Epithelial cell of prostate (primary cell): ENCODE measurements around the gene PIR.

ENCODE experiments used
- DNase-seq: peaks from one replicate; pipeline ENCODE4 v3.0.0-alpha.2; 2011; ENCODE audit warnings: low read depth, low spot score
- H3K27ac ChIP-seq: fragments of 450-650 bp; 2 replicates; pipeline ENCODE4 v1.5.1; 2017; ENCODE audit warnings: mild to moderate bottlenecking

PIR gene

GRCh38 chrX:15495801-15496200, 2.7 kb upstream of the PIR start:
- H3K27ac ChIP-seq = no peak overlapping the region
- DNase-seq = no peak

DNA sequence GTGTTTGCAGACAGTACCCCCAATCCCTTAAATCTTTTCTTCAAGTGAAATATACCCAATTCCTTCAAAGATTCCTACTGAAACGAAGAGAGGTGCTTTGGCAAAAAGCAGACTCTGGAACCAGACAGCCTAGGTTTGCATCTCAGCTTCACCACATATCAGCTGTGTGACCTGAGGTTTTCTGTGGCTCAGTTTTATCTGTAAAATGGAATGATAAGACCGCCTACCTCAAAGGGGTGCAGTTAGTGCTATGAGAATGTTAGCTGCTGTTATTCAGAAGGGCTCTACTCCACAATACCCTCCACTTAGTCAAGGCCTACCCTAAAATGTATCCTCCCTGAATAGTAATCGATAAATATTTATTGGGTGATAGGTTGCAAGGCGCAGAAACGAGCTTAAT, 664 bp downstream of the PIR start:
- DNase-seq = no peak
- H3K27ac ChIP-seq = peak overlapping the region; percentile 56

DNA sequence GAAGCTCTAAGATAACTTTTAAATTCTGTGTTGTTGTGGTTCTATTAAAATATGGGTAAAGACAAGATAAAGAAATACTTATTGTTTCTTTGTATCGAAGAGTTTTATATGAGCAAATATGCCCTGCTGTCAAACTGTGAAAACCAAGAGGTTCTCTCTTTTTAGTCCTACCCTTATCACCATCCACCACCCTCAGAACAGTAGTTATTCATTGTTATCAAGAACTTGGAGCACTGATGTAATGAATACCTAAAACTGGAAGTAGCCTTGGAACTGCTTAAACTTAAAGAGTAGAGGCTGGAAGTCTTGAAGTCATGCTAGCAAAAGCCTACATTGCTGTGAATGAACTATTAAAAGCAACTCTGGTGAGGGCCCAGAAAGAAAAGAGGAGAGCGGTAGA, 9.2 kb downstream of the PIR start:
- no peak overlapping the region for H3K27ac ChIP-seq
- DNase-seq = no peak

DNA sequence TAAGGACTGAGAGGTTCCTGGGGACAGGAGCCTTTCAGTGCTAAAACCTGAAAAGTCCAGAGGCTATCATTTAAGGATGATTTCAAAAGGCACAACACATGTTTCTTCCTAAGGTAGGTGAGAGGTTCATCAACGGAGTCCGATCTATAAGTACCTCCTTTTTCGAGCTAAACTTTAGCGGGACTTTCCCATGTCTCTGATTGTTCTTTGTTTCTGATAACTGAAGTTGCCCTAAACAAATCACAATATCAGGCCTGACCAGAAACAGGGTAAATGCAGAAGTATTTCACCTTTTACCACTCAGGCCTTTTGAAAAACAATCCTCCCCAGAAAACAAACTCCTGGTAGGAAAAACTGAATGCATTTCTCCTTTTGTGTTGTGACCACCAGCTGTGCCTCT, 17.6 kb downstream of the PIR start:
- peak overlapping the region; percentile 87 for H3K27ac ChIP-seq
- DNase-seq = no peak

- H3K27ac ChIP-seq = peak overlapping the region; percentile 87
Measured at GRCh38 chrX:15475021-15475420, 18.1 kb downstream of the PIR start.

DNA sequence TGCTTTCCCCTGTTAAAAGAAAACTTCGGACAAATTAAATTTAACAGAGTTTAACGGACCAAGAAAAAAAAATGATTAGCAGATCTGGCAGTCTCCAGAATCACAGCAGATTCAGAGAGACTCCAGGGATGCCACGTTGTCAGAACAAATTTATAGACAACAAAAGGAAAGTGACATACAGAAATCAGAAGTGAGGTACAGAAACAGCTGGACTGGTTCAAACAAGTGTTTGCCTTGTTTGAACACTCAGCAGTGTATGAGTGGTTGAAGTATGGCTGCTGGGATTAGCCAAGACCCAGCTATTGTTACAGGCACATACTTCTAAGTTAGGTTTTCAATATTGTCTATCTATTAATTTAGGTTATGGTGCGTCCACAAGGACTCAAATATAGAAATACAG, 19.1 kb downstream of the PIR start:
- DNase-seq = no peak
- H3K27ac ChIP-seq = peak overlapping the region; percentile 87

More at GRCh38 chrX:15475021-15475420, 18.1 kb downstream of the PIR start:
- DNase-seq = peak; percentile 83

GRCh38 chrX:15472531-15472930, 20.6 kb downstream of the PIR start:
- H3K27ac ChIP-seq = peak overlapping the region; percentile 27
- DNase-seq = no peak

DNA sequence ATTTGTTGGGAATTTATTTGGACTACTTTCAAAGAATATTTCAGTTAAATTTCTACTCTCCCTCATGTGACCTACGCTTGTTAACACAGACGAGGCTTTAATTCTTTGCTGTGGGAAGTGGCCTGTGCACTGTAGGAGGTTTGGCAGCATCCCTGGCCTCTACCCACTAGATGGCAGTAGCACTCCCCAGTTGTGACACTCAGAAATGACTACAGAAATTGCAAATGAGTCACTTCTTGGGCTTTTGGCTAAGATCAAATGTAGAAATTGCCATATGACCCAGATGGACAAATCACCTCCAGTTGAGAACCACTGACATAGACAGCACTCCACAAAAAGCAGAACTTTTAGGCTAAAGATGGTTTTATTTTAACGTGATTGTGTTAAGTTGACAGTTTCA, 22.1 kb downstream of the PIR start:
- no peak overlapping the region for H3K27ac ChIP-seq
- DNase-seq = no peak

GRCh38 chrX:15469613-15470012, 23.5 kb downstream of the PIR start:
- DNase-seq = no peak
- H3K27ac ChIP-seq = no peak overlapping the region

- no peak overlapping the region for H3K27ac ChIP-seq
- DNase-seq = peak; percentile 61
Measured at GRCh38 chrX:15468036-15468435, 25.1 kb downstream of the PIR start.

DNA sequence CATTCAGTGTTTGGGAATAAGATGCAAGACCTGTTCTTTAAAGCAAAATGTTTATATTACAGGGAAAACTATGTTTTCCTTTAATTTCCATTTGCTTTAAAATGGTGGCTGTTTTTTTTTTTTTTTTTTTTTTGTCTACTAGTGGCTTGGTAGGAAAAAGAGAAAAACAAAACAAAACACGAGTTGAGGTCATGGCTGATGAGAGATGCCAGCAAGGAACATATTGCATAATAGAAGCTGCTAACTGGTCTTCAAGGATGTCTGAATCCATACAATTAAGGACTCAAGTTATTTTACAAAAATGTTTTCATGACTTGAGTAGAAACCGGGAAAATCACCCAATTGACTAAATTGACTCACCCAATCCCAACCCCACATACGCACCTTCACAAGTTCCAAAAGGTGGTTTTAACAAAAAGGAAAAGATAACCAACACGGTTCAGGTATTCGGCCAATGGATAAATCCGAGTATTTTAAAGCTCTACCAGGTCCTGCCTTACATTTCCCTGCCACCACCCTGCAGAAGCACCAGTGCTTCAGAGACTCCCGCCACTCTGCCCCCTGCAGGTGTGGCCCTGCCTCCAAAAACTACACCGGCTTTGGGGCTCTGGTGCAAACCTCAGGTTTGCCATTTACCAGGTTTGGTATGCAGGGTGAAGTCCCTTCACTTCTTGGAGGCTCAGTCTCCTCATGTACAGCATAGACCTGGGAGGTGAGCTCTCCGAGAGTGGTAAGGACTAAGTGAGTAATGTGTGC, 27.1 kb downstream of the PIR start:
- H3K27ac ChIP-seq = no peak overlapping the region
- no peak for DNase-seq

- no peak overlapping the region for H3K27ac ChIP-seq
- DNase-seq = no peak
Measured at GRCh38 chrX:15465347-15465746, 27.8 kb downstream of the PIR start.

DNA sequence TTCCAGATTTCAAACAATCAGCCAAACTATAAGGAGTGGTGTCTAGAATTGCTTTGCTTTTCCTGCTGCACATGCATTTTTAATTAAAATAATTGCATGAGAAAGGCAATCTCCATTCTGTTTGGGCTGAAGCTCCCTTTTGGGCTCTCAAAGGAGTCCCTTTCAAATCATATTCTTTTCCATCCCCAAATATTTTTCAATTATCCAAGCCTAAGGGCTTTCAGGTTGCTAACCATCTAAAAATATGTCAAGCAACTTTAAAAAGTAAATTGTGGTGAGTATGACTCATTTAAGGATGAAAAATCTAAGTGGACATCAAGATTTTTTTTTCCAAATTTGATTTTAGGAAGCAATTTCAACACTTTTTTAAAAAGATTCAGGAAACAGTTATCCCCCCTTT, 28.4 kb downstream of the PIR start:
- DNase-seq = no peak
- H3K27ac ChIP-seq = no peak overlapping the region

DNA sequence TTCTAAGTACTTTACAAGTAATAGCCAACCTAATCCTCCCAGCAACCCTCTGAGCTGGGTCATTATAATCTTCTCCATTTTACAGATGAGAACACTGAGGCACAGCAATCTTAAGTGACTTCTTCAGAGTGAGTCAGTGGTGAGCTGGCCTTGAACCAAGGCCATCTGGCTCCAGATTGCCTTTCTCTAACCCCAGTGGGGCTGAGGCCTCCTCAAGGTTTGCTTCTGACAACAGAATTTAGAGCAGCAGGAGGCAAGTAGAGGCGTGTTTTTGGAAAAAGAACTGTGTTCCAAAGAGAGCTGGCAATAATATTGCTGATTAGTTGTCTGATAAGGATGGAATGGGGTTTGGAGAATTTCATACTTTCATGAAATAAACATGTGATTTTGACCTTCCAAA, 41.2 kb downstream of the PIR start:
- no peak overlapping the region for H3K27ac ChIP-seq
- no peak for DNase-seq

- no peak for DNase-seq
- peak overlapping the region; percentile 12 for H3K27ac ChIP-seq
Measured at GRCh38 chrX:15448010-15448639, 45.0 kb downstream of the PIR start.

- DNase-seq = no peak
Measured at GRCh38 chrX:15441464-15441863, 51.7 kb downstream of the PIR start.

GRCh38 chrX:15438332-15438731, 54.8 kb downstream of the PIR start:
- DNase-seq = no peak
- H3K27ac ChIP-seq = no peak overlapping the region

More at GRCh38 chrX:15441464-15441863, 51.7 kb downstream of the PIR start:
- H3K27ac ChIP-seq = no peak overlapping the region

GRCh38 chrX:15437724-15438123, 55.4 kb downstream of the PIR start:
- no peak overlapping the region for H3K27ac ChIP-seq
- no peak for DNase-seq

DNA sequence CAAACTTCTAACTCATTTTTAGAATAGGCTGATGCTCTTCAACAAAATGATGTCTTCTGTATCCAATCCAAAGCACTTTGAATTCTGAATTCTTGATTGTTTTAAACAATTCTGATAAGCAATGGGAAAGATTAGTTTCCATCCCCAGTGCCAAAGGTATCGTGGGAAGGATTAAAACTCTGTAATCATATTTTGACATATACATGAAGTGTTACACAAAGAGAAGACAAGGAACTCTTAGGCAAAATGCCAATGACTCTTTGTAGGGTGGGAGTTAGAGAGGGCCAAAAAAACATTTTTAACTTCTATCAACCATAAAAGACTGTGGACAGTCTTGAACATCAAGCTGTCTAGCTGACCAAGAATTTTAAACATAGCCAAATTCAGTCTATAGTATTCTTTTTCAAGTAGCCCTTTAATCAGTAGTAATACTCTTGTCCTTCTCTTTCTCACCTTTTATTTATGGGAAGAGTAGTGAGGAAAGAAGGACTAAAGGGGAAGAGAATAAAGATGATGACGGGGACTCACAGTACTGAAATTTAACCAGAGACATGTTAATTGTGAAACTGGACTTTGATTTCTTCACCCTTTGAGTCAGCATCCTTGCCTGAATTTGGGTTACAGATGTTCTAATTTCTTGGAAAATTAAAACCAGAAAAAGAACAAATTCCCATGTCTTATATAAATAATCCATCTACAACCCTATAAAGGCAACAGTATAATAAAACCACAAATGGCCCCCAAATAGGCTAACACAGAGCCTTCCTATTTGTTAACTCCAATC, 57.1 kb downstream of the PIR start:
- no peak for DNase-seq
- H3K27ac ChIP-seq = no peak overlapping the region

GRCh38 chrX:15434205-15434604, 58.9 kb downstream of the PIR start:
- DNase-seq = no peak
- H3K27ac ChIP-seq = no peak overlapping the region

DNA sequence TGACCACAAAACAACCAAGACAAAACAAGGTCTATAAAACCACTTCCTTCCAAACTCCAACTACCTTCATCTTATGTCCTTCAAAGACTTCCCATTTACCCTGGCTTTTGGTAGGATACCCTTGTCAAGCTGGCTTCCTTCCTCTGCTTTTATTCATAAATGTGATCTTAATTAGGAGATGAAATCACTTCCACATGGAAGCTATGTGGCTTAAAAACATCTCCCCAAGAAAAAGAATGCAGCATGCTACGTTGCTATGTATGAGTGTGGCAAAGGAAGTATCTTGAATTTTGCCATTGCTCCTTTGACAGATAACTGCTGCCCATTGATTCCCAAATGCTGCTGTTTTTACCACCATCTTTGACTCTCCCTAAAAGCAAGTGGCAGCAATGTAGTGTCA, 62.5 kb downstream of the PIR start:
- no peak overlapping the region for H3K27ac ChIP-seq
- DNase-seq = no peak
